Panc1 (cell line): ENCODE measurements around the gene PPP1R9A. TPM values are rescaled to one million over a fixed set of nuclear protein-coding genes. Genes with fewer than 3 reads are reported as not detected.

Source experiments
- ATAC-seq: fragments of 200-7000 bp; cut with Tn5 transposase; 2 replicates; pipeline ENCODE4 v1.9.1; 2020; ENCODE audit warnings: mild to moderate bottlenecking, moderate library complexity
- BruUV-seq: library from RNA; stranded (reverse); fragments of 400-500 nt; replicated peaks from 2 replicates; lab custom pipeline; 2021; lab: Mats Ljungman, UMichigan
- CTCF ChIA-PET: fragments of 300-600 bp; sonication (Branson Sonifier 250); formaldehyde crosslinking; loops from one replicate; lab custom pipeline; 2022; ENCODE audit warnings: antibody characterized with exemption; lab: Charles Lee
- POLR2A ChIA-PET: fragments of 300-600 bp; sonication (Branson Sonifier 250); formaldehyde crosslinking; loops from one replicate; lab custom pipeline; 2022; ENCODE audit warnings: antibody characterized with exemption; lab: Charles Lee
- DNase-seq: peaks from one replicate; pipeline ENCODE4 v3.0.0-alpha.2; 2010; ENCODE audit warnings: low read depth, low spot score
- H3K27ac ChIP-seq: 2 replicates; pipeline ENCODE4 v1.5.1; 2011; ENCODE audit warnings: mild to moderate bottlenecking, low read length, inconsistent platforms
- H3K27me3 ChIP-seq: fragments of 200-500 bp; sonication (Bioruptor generic); 2 replicates; pipeline ENCODE4 v1.6.0; 2014; ENCODE audit warnings: low read length, inconsistent platforms; ENCODE audit not compliant: control insufficient read depth, insufficient read depth
- H3K36me3 ChIP-seq: fragments of 200-500 bp; sonication (Bioruptor generic); 2 replicates; pipeline ENCODE4 v1.5.1; 2014; ENCODE audit warnings: inconsistent platforms, mild to moderate bottlenecking, low read length, moderate library complexity; ENCODE audit not compliant: control insufficient read depth, insufficient read depth
- H3K4me1 ChIP-seq: 2 replicates; pipeline ENCODE4 v1.5.1; 2011; ENCODE audit warnings: inconsistent platforms, mild to moderate bottlenecking, low read length, moderate library complexity; ENCODE audit not compliant: control insufficient read depth, insufficient read depth
- H3K4me3 ChIP-seq, 2 experiments: 2 replicates each; pipeline ENCODE4 v1.5.1; 2011 to 2012; ENCODE audit warnings: low read depth in 2 of 2, low read length in 2 of 2, mild to moderate bottlenecking in 2 of 2, inconsistent platforms in 1 of 2, moderate library complexity in 1 of 2
- H3K9me3 ChIP-seq: fragments of 200-500 bp; sonication (Bioruptor generic); 2 replicates; pipeline ENCODE4 v1.5.1; 2014; ENCODE audit warnings: low read depth, mild to moderate bottlenecking, inconsistent platforms, low read length, moderate library complexity; ENCODE audit not compliant: control insufficient read depth, insufficient read depth
- CTCF ChIP-seq: fragments of 450-650 bp; IDR thresholded peaks from 2 replicates; pipeline ENCODE4 v1.5.1; 2017; ENCODE audit warnings: mild to moderate bottlenecking
- POLR2AphosphoS5 ChIP-seq: IDR thresholded peaks from 2 replicates; pipeline ENCODE4 v1.6.1; 2012; ENCODE audit warnings: mild to moderate bottlenecking, low read depth, low read length, moderate library complexity
- REST ChIP-seq, 2 experiments: IDR thresholded peaks; 2 replicates each; pipeline ENCODE4 v1.6.1; 2011 to 2012; ENCODE audit warnings: low read depth in 2 of 2, control low read depth in 1 of 2, low read length in 1 of 2, mild to moderate bottlenecking in 1 of 2, moderate library complexity in 1 of 2; ENCODE audit not compliant: insufficient read depth in 1 of 2
- SIN3A ChIP-seq: IDR thresholded peaks from 2 replicates; pipeline ENCODE4 v1.6.1; 2012; ENCODE audit warnings: low read depth, mild to moderate bottlenecking, low read length, moderate library complexity, borderline replicate concordance; ENCODE audit not compliant: insufficient read depth
- TCF7L2 ChIP-seq: IDR thresholded peaks from 2 replicates; pipeline ENCODE4 v1.6.1; 2011; ENCODE audit warnings: mild to moderate bottlenecking, low read depth, low read length, inconsistent platforms
- in situ Hi-C: cut with HindIII; loops from 2 replicates; pipeline ENCODE4 v1.10.0; 2016; ENCODE audit warnings: low sequenced_read_pairs, low pct_unique_long_range_greater_than_20kb
- intact Hi-C: fragments of 100-400 bp; cut with micrococcal nuclease; formaldehyde crosslinking; loops from one replicate; pipeline ENCODE4 v1.10.0; 2022; ENCODE audit not compliant: unreplicated experiment
- total RNA-seq: library from RNA; stranded (reverse); gene quantifications from one replicate; pipeline ENCODE4 v1.2.1, GENCODE V29; 2021; ENCODE audit not compliant: unreplicated experiment

PPP1R9A gene
- total RNA-seq, 1 experiment from 2014 or later, result 5.0 TPM

- in situ Hi-C loops, result no loop called here
- no peaks in the 10 kb centered on the region for H3K4me1 ChIP-seq
- H3K4me3 ChIP-seq, result no peak overlapping the region
- CTCF ChIA-PET, result no interaction called here
- H3K36me3 ChIP-seq, result no peaks in the 10 kb centered on the region
- BruUV-seq, result no TSS peak
- H3K27ac ChIP-seq, result no peak overlapping the region
- intact Hi-C loops, result no loop called here
- no peak for ATAC-seq
- no peak for DNase-seq
- no peaks in the 10 kb centered on the region for H3K27me3 ChIP-seq
- TF ChIP-seq POLR2AphosphoS5 (no peak), SIN3A (no peak), TCF7L2 (no peak), REST (IDR thresholded peaks at IDR 0.05; ENCODE audit: insufficient read depth in 1 of 2, low read depth in 2 of 2, low read length in 1 of 2) (no peak), CTCF (no peak)
- POLR2A ChIA-PET, result no interaction called here
- no peaks in the 10 kb centered on the region for H3K9me3 ChIP-seq
Observed at GRCh38 chr7:95144256-95144655, 236.9 kb downstream of the PPP1R9A start.

GRCh38 chr7:95155965-95156364 is 248.6 kb downstream of the PPP1R9A start:
- no peak overlapping the region for H3K27ac ChIP-seq
- ChIA-PET CTCF (no interaction called here), POLR2A (no interaction called here)
- in situ Hi-C loops (no loop called here), intact Hi-C loops (no loop called here)
- no peak overlapping the region for H3K4me3 ChIP-seq
- no peaks in the 10 kb centered on the region for H3K9me3 ChIP-seq
- ATAC-seq, result no peak
- no peaks in the 10 kb centered on the region for H3K4me1 ChIP-seq
- BruUV-seq, result no TSS peak
- no peak for DNase-seq
- no peaks in the 10 kb centered on the region for H3K27me3 ChIP-seq
- no peaks in the 10 kb centered on the region for H3K36me3 ChIP-seq
- TF ChIP-seq REST (IDR thresholded peaks at IDR 0.05; ENCODE audit: insufficient read depth in 1 of 2, low read depth in 2 of 2, low read length in 1 of 2) (no peak), CTCF (no peak), POLR2AphosphoS5 (no peak), TCF7L2 (no peak), SIN3A (no peak)
